M059J (cell line): Measurements from ENCODE around the gene NLK. TPM values are rescaled to one million over a fixed set of nuclear protein-coding genes. Genes with fewer than 3 reads are reported as not detected.

Experiments
- DNase-seq: peaks from one replicate; pipeline ENCODE4 v3.0.0-alpha.2; 2012; ENCODE audit warnings: low read depth
- total RNA-seq: library from RNA; depleted of rRNA; stranded (reverse); fragments of >200 nt; shearing (Covaris generic); gene quantifications from 2 replicates; pipeline ENCODE4 v1.2.3, GENCODE V29; 2014

NLK gene
- total RNA-seq, 1 experiment from 2014 or later: 19.5 TPM

DNA sequence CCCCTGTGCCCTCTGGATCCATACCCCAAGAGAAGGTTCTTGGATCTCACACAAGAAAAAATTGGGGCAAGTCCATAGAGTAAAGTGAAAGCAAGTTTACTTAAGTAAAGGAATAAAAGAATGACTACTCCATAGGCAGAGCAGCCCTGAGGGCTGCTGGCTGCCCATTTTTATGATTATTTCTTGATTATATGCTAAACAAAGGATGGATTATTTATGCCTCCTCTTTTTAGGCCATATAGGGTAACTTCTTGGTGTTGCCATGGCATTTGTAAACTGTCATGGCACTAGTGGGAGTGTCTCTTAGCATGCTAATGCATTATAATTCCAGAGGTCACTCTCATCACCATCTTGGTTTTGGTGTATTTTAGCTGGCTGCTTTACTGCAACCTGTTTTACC, 70.8 kb downstream of the NLK start:
- DNase-seq: no peak

DNA sequence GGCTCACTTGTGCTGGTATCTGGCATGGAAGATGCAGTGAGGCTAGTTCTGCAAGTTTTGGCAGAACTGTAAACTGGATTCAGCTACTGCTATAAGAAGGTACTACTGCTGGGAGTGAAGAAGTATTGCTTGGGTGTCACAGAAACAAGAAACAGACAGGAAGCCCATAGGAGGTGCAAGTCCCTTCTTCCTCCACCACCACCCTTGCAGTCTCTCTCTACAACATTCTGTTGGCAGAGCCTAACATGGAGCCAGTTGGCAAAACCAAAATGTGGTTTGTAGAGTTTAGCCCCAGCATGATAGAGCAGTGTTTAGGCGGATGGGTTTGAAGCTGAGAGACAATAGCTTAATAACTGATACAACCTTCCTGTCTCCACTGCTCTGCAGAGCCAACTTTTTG, 72.6 kb downstream of the NLK start:
- no peak for DNase-seq

DNA sequence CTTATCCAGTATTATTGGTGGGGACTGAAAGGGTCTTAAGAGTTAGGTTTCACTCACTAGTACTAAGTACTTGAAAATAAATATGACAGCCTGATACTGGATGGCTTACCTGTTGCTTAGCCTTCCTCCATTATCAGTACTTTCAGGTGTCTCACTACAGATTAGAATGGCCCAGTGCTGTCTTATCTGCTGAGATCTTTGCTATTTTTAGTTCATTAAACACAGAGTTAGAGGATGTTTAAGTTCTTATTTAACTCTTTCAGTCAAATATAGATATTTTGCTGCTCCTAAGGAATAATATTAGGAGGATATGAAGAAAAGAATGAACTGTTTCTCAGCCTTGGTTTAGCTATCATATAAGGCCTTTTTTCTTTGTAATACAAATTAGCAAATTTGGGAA, 74.8 kb downstream of the NLK start:
- no peak for DNase-seq

DNA sequence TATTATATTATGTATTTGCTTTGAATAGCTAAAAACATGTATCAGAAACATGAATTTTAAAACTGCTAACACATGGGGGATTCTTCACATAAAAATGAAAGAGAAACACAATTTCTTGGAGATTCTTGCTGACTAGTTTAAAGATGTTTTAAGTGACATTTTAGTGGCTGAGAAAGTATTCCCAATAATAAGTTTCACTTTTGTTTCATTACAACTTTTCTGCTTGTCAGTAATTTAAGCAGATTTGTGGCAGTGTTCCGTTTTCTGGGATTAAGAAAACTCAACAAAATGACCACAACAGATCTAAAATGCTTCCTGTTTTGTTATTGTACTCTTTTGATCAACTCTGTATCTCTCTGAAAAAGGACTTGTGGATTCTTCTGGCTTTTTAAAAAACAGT, 75.9 kb downstream of the NLK start:
- no peak for DNase-seq

DNA sequence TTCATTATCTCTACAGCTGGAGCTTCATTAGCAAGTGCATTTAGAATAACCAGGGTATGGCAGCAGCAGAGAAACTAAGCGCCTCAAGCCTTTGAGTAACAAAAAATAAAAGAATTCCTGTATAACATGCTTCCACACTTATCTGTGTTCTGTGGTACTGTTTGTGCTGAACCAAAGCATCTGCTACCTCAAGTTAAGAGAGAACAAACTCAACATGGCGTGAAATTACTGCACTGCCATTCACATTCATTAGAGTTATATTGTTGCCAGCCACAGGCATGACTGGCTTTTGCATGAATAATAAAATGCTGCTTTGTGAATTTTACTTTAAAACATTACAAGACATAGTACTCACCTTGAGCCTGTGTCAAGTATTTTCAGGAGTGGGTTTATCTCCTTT, 76.6 kb downstream of the NLK start:
- no peak for DNase-seq

DNA sequence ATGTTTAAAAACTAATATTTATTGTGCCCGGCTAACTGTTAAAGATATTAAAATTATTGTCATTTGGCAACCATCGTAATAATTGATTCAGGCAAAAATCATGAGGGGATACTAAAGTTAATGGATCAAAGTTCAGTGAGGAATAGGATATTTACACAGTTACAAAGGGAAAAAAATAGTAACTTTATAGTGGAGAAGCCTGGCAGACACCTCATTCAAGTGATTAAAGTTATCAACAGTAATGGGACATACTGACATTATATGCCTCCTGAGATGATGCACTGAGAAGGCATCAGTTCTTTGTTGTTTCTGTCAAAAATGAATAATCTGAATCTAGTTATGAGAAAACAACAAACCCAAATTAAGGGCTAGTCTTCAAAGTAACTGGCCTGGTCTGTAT, 77.1 kb downstream of the NLK start:
- DNase-seq: no peak

DNA sequence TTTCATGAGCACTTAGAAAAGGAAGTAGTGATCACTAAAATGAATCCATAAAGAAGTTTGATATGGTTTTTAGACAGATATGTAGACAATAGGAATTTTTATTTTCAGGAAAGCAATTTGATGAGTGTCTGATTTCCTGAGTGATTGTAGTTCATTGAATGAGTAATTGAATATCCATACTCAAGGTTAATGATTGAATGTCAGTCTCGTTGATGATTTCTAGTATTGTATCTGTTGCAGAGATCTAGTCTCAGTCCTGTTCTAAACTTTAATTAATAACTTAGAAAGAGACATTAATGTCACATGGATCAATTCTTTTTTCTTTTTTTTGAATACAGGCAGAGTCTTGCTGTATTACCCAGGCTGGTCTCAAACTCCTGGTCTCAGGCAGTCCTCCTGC, 78.3 kb downstream of the NLK start:
- DNase-seq: no peak

DNA sequence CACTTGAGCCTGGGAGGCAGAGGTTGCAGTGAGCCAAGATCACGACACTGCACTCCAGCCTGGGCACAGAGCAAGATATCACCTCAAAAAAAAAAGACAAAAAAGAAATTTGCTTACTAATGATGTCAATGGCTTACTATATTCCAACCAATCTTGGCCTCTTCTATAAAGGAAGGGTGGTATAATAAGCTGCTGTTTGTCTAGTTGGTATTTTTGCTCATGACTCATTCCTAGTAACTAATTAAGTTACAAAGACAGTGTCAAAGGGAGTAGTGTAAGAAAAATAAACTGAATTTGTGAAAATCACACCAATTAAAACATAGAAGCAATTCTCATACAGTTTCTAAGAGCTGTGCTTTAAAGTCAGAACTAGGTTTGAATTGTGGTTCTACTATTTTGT, 82.5 kb downstream of the NLK start:
- no peak for DNase-seq

DNA sequence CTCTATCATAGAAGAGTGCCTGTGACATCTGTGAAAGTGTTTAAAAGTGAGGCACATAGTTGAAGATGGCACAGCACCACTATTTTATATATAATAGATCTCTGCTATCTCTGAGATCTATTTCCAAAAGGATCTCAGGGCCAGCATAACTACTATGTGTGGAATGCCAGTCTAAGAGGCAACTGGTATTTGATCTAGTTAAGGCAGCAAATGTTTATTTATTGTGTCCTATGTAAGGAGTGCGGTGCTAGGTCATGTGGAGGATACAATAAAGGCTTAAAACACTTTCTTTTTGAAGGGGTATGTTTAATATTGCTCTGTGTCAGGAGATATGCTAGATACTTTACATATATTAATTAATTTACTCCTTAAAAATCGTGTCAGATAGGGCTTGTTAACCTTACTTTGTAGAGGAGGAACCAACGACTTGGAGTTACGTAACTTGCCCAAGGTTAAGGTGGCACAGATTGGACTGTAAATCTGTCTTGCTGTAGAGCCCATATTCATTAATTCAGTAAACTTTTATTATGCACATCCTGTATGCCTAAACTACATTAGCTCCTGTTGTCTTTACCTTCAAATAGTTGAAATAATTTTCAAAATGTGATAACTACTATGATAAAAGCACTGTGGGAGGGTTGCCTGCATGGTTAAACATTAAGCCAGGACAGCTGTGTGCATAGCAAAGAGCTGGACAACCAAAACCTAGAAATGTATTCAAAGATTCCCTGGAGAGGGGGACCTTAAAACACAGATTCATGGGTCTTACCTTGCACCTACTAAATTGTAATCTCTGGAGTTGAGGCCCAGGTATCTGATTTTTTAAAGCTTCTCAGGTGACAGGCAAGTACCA, 83.3 kb downstream of the NLK start:
- DNase-seq: no peak

DNA sequence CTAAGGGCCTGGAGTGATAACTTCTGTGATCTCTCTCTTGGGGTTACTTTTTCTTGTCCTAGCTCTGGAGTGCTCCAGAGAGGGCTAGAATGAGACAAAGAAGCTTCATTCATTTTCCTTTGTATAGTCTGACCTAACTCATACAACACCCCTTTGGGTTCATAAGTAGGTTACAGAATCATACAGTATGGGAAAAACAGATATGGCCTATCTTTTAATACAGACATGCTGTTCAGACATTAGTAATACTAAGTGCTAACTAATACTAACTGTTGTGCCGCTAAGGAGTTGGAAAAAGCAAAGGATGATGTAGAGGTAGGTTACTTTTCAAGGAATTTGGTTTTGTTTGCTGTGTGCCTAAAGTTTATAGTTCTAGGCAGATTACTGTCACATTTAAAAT, 84.7 kb downstream of the NLK start:
- no peak for DNase-seq

DNA sequence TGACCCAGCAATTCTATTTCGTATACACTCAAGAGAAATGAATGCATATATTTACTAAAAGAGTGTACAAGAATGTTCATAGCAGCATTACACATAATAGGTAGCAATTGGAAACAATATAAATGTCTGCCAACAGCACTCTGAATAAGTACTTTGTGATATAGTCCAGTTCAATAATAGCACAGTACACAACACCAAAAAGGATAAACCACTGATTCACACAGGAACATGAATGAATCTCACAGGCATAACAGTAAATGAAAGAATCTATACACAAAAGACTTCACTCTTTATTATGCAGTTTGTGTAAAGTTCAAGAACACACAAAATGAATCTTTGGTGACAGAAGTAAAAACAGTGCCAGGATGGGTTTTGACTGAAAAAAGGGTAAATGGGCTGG, 86.3 kb downstream of the NLK start:
- no peak for DNase-seq

DNA sequence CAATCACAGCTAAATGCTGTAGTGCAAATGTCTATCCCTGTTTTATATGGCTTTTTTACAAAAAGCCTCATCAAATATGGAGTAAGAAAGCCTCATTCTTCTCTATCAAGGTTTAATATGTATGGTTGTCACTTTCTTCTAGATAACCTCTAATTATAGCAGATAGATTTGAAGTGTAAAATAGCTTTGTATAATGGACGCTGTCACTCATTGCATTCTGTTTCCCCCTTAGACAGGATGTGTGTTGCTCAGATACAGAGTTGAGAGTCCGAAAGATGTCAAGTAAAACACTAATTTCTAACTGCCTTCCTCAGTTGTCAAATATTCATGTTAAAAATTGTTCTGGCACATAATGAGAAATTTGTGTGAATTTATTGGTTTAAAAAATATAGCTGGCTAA, 88.0 kb downstream of the NLK start:
- DNase-seq: no peak

DNA sequence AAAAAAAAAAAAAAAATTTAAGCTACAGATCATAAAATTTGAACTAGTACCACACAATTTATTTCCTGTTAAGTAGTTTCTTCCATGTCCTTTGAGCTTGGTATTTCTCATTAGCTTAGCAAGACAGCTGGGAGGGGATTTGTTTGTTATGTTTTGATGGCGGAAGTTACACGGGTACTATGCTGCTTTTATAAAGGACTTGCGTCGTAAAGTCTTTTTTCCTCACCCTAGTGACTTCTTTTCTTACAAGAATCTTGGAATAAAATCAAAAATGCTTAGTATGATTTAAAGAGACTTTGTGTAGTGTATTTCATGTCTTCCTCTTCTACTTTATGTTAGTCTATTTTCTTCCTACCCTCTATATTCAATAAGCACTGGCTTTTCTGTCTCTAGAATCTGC, 89.1 kb downstream of the NLK start:
- DNase-seq: peak; percentile 18

DNA sequence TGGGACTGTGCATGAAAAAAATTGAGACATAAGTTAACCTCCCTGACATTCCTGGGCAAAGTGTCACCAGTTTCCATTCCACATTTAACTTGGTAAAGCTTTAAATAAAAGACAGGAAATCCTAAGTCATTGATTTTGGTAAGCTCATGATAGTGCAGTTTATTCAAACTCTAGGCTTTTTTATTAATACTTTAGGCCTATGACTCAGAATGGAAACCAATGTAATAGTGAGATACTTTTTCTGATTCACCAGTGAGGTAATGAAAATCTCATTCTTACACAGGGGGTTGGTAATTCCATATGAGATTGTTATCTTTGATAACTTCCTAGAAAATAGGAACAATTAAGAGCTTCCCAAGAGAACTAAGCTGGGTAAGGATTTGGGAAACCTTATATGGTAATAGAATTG, 91.1 kb downstream of the NLK start:
- peak; percentile 87 for DNase-seq

DNA sequence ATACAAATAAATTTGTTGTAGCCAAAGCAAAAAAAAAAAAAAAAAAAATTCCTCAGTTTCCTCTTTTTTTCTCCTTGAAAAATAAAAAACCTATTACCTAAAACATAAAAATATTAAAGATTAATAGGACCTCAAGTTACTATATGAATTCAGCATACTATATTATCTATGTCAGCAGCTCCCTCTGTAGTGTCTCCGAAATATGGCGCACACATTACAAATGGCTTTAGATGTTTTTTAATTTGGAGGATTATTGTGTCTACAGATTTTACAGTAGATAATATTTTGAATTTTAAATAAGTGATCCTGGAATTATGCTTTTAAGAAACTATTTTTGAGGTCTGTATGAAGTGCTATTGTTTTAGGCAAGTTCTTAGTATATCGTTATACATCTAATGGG, 94.4 kb downstream of the NLK start:
- no peak for DNase-seq

DNA sequence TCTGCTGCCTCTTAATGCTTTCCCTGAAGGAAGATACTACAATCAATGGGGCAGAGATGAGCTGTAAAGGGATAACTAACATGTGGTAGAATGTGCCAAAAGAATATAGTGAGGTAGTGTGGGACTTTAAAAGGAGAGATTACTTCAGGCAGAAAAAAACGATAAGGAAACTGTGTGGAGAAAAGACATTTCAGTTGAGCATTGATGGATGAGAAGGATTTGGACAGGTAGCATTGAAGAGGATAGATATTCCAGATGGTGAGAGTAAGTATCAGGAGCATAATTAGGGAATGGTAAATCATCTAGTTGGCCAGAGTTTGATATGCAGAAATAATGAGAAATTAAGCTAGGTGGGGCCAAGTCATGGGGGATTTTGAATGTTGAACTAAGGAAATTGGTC, 97.3 kb downstream of the NLK start:
- DNase-seq: no peak

DNA sequence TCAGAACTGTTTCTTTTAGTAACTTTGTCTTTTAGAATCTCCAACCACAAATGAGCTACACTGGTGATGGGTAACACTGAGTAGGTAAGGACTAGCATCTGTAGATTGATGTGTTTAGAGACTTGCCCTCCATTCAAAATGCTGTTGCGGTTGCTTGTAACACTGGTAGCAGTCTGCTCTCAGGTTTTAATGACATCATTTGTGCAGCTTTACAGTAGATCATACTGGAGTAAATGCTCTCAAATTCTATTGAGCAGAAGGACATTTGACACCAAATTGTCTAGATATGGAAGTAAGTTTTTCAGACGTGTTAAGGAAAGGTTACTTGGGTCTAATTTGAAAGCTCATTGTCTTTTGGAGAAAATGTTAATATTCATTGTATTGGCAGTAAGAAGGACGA, 98.8 kb downstream of the NLK start:
- no peak for DNase-seq

DNA sequence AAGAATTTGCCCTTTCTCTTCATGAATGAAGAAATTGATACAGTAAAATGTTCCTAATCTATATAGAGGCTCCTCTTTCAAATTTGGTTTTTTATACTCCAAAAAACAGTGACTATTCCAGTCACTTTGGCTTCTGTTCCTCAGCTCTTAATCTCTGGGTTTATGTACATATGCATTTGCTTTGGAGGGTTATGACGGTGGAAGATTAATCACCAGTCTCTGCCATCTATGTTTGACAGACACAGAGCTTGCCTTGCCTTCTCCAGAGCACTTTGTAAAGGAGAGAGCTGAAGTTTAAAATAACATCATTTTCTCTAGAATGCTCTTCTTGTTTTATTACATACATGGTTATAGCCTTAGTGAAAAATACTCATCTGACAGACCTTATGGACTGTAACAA, 99.3 kb downstream of the NLK start:
- DNase-seq: no peak

DNA sequence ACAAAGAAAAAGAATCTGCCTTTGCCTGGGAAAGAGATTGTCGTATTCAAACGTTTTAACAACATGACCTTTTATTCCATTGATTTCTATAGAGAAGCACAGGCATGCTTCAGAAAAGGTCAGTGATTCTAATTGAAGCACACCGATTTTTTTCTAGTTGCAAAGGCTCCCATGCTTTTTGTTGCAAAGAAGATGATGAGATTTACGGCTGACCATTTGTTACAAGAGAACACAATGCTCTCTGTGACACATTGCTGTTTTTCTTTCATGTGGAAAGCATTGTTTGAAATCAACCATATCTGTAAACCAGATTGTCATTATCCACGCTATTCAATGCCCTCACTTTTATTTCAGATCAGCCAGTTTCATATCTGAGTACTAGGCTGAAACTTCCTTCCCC, 99.8 kb downstream of the NLK start:
- DNase-seq: no peak

DNA sequence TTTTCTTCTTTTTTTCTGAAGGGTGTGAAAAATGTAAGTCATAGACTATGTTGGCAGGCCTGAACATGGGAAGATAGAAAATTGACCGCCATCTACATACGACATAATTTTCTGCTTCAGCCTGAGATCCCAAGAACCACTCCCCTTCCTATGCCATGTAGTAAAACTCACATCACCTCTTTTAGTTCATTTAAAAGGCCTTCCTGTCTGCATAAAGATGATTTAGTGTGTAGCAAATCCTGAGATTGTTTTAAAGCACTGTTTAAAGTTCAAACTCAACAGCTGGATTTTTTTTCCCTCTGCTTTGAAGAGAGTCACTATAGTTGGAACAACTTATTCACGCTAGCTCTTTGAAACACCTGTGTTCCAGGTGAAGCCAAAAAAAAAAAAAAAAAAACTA, 101.5 kb downstream of the NLK start:
- DNase-seq: no peak

DNA sequence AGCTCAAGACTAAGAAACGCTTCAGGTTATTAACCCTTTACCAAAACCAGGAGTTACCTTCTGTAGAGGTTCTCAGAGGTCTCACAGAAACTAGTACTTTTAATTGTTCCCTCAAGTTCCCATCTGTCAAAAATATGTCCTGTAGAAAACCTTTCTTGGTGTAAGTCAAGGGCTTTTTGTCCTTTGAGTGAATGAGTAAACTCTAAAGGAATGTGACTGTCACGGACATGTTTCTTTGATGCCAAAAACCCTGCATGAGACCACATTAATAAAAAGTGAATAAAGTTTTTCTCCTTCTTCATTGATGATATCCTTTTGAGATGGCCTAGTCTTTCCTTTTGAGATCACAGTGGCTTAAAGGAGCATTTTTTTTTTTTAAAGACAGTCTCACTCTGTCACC, 102.9 kb downstream of the NLK start:
- DNase-seq: peak; percentile 72

DNA sequence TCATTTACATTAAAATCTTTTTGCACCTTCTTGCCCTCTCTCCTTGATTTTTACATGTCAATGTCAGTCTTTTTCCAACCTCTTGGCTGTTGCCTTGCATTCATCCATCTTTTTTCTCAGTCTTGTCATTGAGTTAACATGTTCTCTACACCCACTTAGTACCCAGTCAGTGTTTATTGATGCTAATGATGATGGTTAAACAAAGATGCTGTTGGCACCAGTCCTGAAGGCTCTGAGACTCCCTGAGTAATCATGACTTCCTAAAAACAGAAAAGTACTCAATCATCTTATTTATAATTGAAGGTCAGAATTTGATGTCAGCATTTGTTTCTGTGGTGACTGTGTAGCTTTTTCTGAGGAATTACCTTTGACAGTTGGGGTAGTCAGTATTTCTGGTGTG, 104.5 kb downstream of the NLK start:
- peak; percentile 27 for DNase-seq

DNA sequence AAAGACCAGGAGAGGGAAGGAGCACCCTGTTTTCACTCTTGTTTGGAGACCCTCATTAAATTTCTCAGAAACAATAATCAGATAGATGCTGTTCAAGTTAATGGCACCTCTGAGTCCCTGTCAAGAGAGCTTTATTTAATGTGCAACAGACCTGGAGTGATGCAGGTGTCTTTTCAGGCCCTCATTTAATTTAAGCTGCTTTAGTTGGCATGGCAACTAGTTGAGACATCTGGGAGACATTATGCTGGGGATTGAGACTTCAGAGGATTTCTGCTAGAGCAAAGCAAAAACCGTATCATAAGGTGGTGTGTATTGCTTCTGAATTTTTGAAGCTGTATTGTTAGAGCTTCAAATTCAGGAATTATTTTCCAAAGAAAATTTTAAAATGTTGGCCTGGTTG, 108.5 kb downstream of the NLK start:
- DNase-seq: no peak

DNA sequence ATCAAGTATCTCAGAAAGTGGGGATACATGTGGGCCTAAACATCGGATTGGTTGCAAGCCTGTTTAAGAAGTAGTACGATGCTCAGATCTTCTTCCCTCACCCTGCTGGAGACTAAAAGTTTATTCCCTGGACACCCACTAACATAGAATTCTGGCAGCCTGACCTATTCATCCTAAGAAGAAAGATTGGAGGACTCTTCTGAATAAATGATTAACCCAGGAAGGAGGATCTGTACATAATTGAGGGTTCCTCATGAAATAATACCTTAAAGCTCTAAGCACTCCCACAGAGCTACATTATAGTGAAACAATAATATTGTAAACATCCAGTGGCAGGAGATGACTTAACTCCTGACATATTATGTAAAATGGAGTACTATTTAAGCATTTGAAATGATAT, 111.7 kb downstream of the NLK start:
- DNase-seq: no peak
